RWPE1 (cell line): ENCODE measurements around the gene TRPM1.

Experiments
- CTCF ChIA-PET: fragments of 350-600 bp; sonication (Branson Sonifier 250); formaldehyde crosslinking; extraction: SDS; loops from one replicate; lab custom pipeline; 2021; lab: Yijun Ruan, JAX
- POLR2A ChIA-PET: fragments of 400-600 bp; formaldehyde crosslinking; extraction: SDS; loops from one replicate; lab custom pipeline; 2020; ENCODE audit warnings: antibody characterized with exemption; ENCODE audit not compliant: low non-redundant PET; lab: Yijun Ruan, JAX
- DNase-seq: peaks from one replicate; pipeline ENCODE4 v3.0.0; 2012; ENCODE audit warnings: low spot score
- H3K27ac ChIP-seq: fragments of 450-650 bp; 2 replicates; pipeline ENCODE4 v1.5.1; 2017
- CTCF ChIP-seq: fragments of 450-650 bp; conservative IDR thresholded peaks from 2 replicates; pipeline ENCODE4 v1.5.1; 2017; ENCODE audit warnings: low read depth, mild to moderate bottlenecking

The TRPM1 gene

GRCh38 chr15:31133890-31134289, 32.4 kb upstream of the TRPM1 start:
- DNase-seq, result no peak
- no peak overlapping the region for H3K27ac ChIP-seq
- no peak for TF ChIP-seq CTCF
- ChIA-PET POLR2A (no interaction called here), CTCF (no interaction called here)

GRCh38 chr15:31131853-31132375, 30.4 kb upstream of the TRPM1 start:
- POLR2A ChIA-PET, result no interaction called here
- no peak for DNase-seq
- CTCF ChIA-PET, result interaction anchor here (0.8 kb wide), 1 partner anchor 237 kb away, joined by 3 read pairs; no protein-coding TSS in a partner anchor
- TF ChIP-seq CTCF, result no peak
- no peak overlapping the region for H3K27ac ChIP-seq

- ChIA-PET POLR2A (no interaction called here), CTCF (no interaction called here)
- TF ChIP-seq CTCF, result no peak
- no peak overlapping the region for H3K27ac ChIP-seq
- DNase-seq, result no peak
Measured at GRCh38 chr15:31130576-31131237, 29.2 kb upstream of the TRPM1 start.

GRCh38 chr15:31129769-31130303, 28.3 kb upstream of the TRPM1 start:
- ChIA-PET POLR2A (interaction anchor here (0.7 kb wide), 1 partner anchor 139 kb away, joined by 3 read pairs; the partner anchor contains the start of gene MTMR10), CTCF (interaction anchor here (0.6 to 1.6 kb wide), 29 partner anchors 8 to 465 kb away, joined by 3 to 10 read pairs (median 4); partner anchors contain the start of genes MTMR10 and TRPM1)
- no peak for TF ChIP-seq CTCF
- no peak overlapping the region for H3K27ac ChIP-seq
- DNase-seq, result no peak

GRCh38 chr15:31128919-31129768, 27.6 kb upstream of the TRPM1 start:
- CTCF ChIA-PET, result interaction anchor here (0.5 to 1.8 kb wide), 44 partner anchors 9 to 501 kb away, joined by 3 to 10 read pairs (median 4); partner anchors contain the start of genes MTMR10 and TRPM1

More at GRCh38 chr15:31128919-31129768, 27.6 kb upstream of the TRPM1 start:
- peak; percentile 98 for TF ChIP-seq CTCF
- DNase-seq, result peak; percentile 51
- POLR2A ChIA-PET, result interaction anchor here (0.7 kb wide), 1 partner anchor 138 kb away, joined by 3 read pairs; the partner anchor contains the start of gene MTMR10
- no peak overlapping the region for H3K27ac ChIP-seq
